HepG2 (cell line): ENCODE data around the gene CNTD1.

Experiments used
- JUND ChIP-seq: sonication (generic); formaldehyde crosslinking; IDR thresholded peaks from 2 replicates; pipeline ENCODE4 v1.8.0; 2022; ENCODE audit warnings: mild to moderate bottlenecking, missing genetic modification reagents
- NR2F1 ChIP-seq, 2 experiments: fragments of 450-650 bp in 1 of 2; formaldehyde crosslinking in 1 of 2; IDR thresholded peaks; 2 replicates each; pipeline versions ENCODE4 v1.5.0 to v1.6.1; 2016 to 2020; ENCODE audit warnings: mild to moderate bottlenecking in 1 of 2, missing compliant biosample characterization in 1 of 2, missing genetic modification reagents in 1 of 2, moderate library complexity in 1 of 2
- RXRA ChIP-seq: sonication (generic); formaldehyde crosslinking; IDR thresholded peaks from 2 replicates; pipeline ENCODE4 v1.5.1; 2020; ENCODE audit warnings: missing genetic modification reagents
- STAT6 ChIP-seq: sonication (generic); formaldehyde crosslinking; IDR thresholded peaks from 2 replicates; pipeline ENCODE4 v1.4.0; 2020; ENCODE audit warnings: missing genetic modification reagents, mild to moderate bottlenecking, borderline replicate concordance
- ZNF776 ChIP-seq: sonication (generic); formaldehyde crosslinking; IDR thresholded peaks from 2 replicates; pipeline ENCODE4 v1.4.0; 2020; ENCODE audit warnings: mild to moderate bottlenecking, missing genetic modification reagents

GRCh38 chr17:42754782-42755181, 43.9 kb upstream of the CNTD1 start:
- no peak for TF ChIP-seq ZNF776 (CRISPR knock-in tag)
- TF ChIP-seq NR2F1 (CRISPR knock-in tag; IDR thresholded peaks at IDR 0.05), result no peak
- no peak for TF ChIP-seq STAT6 (CRISPR knock-in tag)
- no peak for TF ChIP-seq RXRA
- TF ChIP-seq JUND (CRISPR knock-in tag), result no peak
